CD4-positive, alpha-beta T cell treated with Interleukin-17A for 4 hours (primary cell): ENCODE measurements around the gene ZNF530.

Source experiments
- DNase-seq: peaks from one replicate; pipeline ENCODE4 v3.0.0-alpha.2; 2020; ENCODE audit warnings: mixed read lengths

The ZNF530 gene

GRCh38 chr19:57615346-57615745, 15.7 kb downstream of the ZNF530 start:
- DNase-seq: no peak

GRCh38 chr19:57620673-57621348, 21.1 kb downstream of the ZNF530 start:
- DNase-seq: no peak

- DNase-seq: no peak
These were observed 23.4 kb downstream of the ZNF530 start for GRCh38 chr19:57623091-57623490.

- peak; percentile 92 for DNase-seq
These were observed 33.5 kb downstream of the ZNF530 start, which contains the start of gene ZNF211 for GRCh38 chr19:57632987-57633831. Gene ZNF211, plus strand, starts transcription at chr19:57633168. Its CDS starts 179 bp downstream, at chr19:57633347.

GRCh38 chr19:57633832-57634131, 34.1 kb downstream of the ZNF530 start:
- no peak for DNase-seq

DNA sequence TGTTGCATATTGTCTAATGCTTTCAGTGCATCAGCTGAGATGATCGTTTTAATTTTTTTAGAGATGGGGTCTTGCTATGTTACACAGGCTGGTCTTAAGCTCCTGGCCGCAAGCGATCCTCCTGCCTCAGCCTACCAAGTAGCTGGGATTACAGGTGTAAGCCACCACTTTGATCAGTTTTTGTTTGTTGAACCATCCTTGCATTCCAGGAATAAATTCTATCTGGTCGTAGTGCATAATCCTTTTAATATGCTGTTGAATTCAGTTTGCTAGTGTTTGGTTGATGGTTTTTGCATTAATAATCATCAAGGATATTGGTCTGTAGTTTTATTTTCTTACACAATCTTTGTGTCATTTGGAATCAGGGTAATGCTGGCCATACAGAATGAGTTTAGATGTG, 37.7 kb downstream of the ZNF530 start:
- no peak for DNase-seq

- no peak for DNase-seq
These were observed 42.1 kb downstream of the ZNF530 start for GRCh38 chr19:57641715-57642234.

DNA sequence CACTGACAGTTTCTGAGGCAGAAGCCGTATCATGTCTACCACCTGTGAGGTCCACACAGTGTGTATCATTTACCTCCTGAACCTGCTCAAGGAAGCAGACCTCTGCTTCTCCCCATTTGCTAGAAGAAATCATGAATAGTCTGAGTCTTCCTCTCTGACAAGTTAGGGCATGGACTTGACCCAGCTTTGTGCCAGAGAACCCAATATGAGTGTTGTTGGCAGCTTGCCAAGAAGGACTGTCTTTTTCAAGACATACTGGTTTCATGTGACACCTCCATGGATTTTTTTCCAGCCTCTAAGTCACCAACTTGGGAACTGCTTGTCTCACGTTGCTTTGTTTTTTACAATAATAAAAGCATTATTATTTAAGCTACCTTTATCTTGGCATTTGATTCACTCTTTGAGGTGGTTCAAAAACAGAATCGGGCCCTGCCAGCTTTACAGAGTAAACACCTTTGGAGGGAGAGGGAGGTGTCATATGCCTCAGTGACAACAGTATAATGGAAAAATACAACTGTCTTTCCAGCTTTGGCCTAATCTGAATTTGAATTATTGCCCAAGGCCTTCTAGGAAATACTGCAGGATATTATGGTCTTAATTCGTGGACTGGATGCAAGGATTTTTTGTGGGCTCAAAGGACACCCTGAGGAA, 42.8 kb downstream of the ZNF530 start:
- no peak for DNase-seq

GRCh38 chr19:57643734-57644133, 44.0 kb downstream of the ZNF530 start:
- no peak for DNase-seq

DNA sequence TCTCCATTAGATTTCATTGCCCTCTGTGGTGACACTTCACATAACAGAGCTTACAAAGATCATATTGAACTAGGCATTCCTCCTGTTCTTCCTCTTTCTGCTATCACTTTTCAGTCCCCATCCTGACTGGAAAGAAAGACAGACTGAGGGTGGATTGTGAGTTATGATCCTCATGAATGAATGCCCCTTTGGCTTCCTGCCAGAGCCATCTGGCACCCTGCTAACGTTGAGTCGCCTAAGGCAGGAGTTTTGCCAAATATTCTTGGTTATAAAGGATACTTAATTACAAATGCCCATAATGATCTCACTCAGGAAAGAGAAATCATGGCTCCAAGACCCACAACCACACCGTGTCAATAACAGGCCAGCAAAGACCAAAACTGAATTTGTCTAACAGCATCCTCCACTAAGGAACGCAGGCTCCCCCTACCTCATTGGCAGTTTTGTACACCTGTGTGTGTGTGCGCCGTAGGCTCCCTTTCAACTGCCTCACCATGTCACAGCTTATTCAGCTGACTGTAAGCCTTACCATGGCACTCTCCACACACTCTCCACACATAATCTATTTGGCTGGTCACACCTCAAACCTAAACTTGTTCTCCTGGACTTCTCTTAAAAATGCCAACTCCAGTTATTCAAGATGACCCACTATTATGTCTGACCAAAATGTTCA, 48.8 kb downstream of the ZNF530 start:
- no peak for DNase-seq

- DNase-seq: no peak
These were observed 51.9 kb downstream of the ZNF530 start for GRCh38 chr19:57651654-57651996.

- no peak for DNase-seq
These were observed 54.0 kb downstream of the ZNF530 start for GRCh38 chr19:57653689-57654088.

DNA sequence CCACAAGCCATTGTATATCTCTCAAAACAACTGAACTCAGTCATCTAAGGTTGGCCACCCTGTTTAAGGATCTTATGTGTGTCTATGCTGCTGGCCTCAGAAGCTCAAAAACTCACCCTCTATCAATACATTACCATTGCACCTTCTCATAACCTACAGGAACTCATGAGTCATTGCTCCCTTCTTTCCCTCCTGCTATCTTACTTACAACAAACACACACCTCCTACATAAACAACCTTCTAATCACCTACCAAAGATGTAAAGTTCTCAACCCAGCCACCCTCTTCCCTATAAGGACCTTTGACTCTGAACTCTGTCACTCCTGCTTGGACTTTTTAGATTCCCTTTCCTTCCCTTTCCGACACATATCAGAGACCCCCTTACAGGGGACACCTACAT, 55.8 kb downstream of the ZNF530 start:
- no peak for DNase-seq

GRCh38 chr19:57656346-57656745, 56.7 kb downstream of the ZNF530 start:
- no peak for DNase-seq
